Common myeloid progenitor, CD34-positive (primary cell): ENCODE data around the gene B3GNT5.

Experiments used
- CTCF ChIA-PET: fragments of 350-600 bp; sonication (Branson Sonifier 250); formaldehyde crosslinking; loops from one replicate; lab custom pipeline; 2021; ENCODE audit warnings: antibody characterized with exemption; lab: Charles Lee
- POLR2A ChIA-PET: fragments of 350-600 bp; sonication (Branson Sonifier 250); formaldehyde crosslinking; loops from one replicate; lab custom pipeline; 2021; ENCODE audit warnings: antibody characterized with exemption; lab: Charles Lee
- DNase-seq, 3 donors: peaks; one replicate each; pipeline versions ENCODE4 v3.0.0 to v3.0.0-alpha.2; 2013
- H3K27ac ChIP-seq, 2 experiments: 1 replicate in 1 of 2; 2 replicates in 1 of 2; pipeline ENCODE4 v1.7.0; 2013; ENCODE audit warnings: inconsistent platforms in 2 of 2, low read length in 2 of 2, mild to moderate bottlenecking in 2 of 2, low read depth in 1 of 2, moderate library complexity in 1 of 2; ENCODE audit not compliant: severe bottlenecking in 2 of 2, insufficient read depth in 1 of 2, poor library complexity in 1 of 2
- H3K27me3 ChIP-seq, 5 experiments: replicated peaks in 2 of 5; 1 replicate in 3 of 5; 2 replicates in 2 of 5; pipeline versions ENCODE4 v1.6.1 to v1.7.0; 2013; ENCODE audit warnings: low read length in 4 of 5, mild to moderate bottlenecking in 2 of 5, moderate library complexity in 2 of 5, inconsistent platforms in 1 of 5; ENCODE audit not compliant: insufficient read depth in 5 of 5, control insufficient read depth in 4 of 5
- H3K36me3 ChIP-seq, 4 experiments: 1 replicate in 2 of 4; 2 replicates in 2 of 4; pipeline versions ENCODE4 v1.6.1 to v1.7.0; 2013; ENCODE audit warnings: low read length in 3 of 4, control low read depth in 1 of 4, mild to moderate bottlenecking in 1 of 4; ENCODE audit not compliant: control insufficient read depth in 4 of 4, insufficient read depth in 4 of 4
- H3K4me1 ChIP-seq, 4 experiments: 1 replicate in 3 of 4; 2 replicates in 1 of 4; pipeline versions ENCODE4 v1.6.1 to v1.7.1; 2013; ENCODE audit warnings: low read length in 3 of 4, mild to moderate bottlenecking in 3 of 4, control low read depth in 1 of 4, inconsistent platforms in 1 of 4, moderate library complexity in 1 of 4; ENCODE audit not compliant: control insufficient read depth in 4 of 4, insufficient read depth in 4 of 4; ENCODE audit errors: control extremely low read depth in 1 of 4
- H3K4me3 ChIP-seq, 7 experiments: 1 replicate in 4 of 7; 2 replicates in 3 of 7; pipeline versions ENCODE4 v1.5.1 to v1.7.0; 2013; ENCODE audit warnings: mild to moderate bottlenecking in 7 of 7, low read length in 6 of 7, moderate library complexity in 6 of 7, inconsistent platforms in 2 of 7, low read depth in 2 of 7, control low read depth in 1 of 7; ENCODE audit not compliant: insufficient read depth in 4 of 7, control insufficient read depth in 1 of 7; ENCODE audit errors: extremely low read depth in 1 of 7
- H3K9me3 ChIP-seq, 5 experiments: 1 replicate in 4 of 5; 2 replicates in 1 of 5; pipeline versions ENCODE4 v1.6.1 to v1.7.1; 2013; ENCODE audit warnings: low read length in 4 of 5, mild to moderate bottlenecking in 2 of 5, inconsistent platforms in 1 of 5, low read depth in 1 of 5, moderate library complexity in 1 of 5; ENCODE audit not compliant: control insufficient read depth in 4 of 5, insufficient read depth in 2 of 5; ENCODE audit errors: control extremely low read depth in 1 of 5
- WGBS: methylation state at CpG from one replicate; pipeline ENCODE4 v1.1.5; 2013; ENCODE audit not compliant: insufficient coverage; 5-methylcytosine and 5-hydroxymethylcytosine counted together

Gene B3GNT5

DNA sequence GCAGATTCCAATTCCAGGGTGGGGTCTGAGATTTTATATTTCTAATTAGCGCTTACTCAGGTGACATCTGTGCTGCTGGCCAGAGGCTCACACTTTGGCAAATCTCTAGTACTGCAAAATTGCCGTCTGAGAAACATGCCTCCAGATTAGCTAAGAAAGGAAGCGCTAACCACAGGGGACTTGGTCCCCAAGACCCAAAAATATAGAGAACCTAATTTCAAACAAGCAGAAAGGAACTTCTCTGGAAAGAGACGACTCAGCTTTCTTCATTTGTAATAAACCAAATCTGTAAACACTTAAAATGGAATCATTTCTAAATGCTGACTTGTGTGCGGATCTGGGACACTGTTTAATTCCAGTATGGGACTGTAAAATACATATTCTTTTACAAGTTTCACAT, 55.7 kb downstream of the B3GNT5 start:
- Histone ChIP-seq H3K4me3 (no peak overlapping the region), H3K27ac (no peak overlapping the region), H3K4me1 (peaks cover 10 to 28% (median 18%) of the 10 kb centered on the region in 4 experiments), H3K9me3 (no peaks in the 10 kb centered on the region), H3K36me3 (peaks cover 0 to 12% (median 1%) of the 10 kb centered on the region in 4 experiments), H3K27me3 (no peaks in the 10 kb centered on the region)
- POLR2A ChIA-PET = interaction anchor here (0.6 kb wide), 2 partner anchors 44 to 62 kb away, joined by 3 to 6 read pairs; no protein-coding TSS in a partner anchor
- 74% methylated on average over 3 of the region's 5 CpGs for WGBS
- CTCF ChIA-PET = interaction anchor here (0.9 to 4.2 kb wide), 7 partner anchors 11 to 125 kb away, joined by 3 to 16 read pairs (median 4); no protein-coding TSS in a partner anchor
- DNase-seq = peak in 2 of 3 donors; percentile 44 to 45

DNA sequence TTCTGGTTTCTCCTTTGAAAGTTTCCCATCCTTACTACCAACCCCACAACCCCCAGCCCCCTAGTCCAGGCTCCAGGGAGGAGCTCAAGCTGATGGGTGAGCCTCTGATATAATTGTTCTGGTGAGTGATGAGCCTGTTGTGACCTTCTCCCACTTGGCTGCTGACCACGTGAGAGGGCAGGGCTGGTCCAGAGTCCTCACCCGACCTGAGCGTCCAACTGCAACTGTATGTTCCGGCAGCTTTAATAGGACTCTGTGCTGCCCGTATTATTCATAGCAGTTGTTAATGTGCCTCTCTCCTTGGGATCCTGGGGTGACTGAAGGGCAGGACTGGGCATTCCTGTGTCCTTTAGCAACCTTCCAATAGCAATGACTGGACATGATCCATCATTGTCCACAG, 56.2 kb downstream of the B3GNT5 start:
- no peaks in the 10 kb centered on the region for H3K9me3 ChIP-seq
- peaks cover 0 to 12% (median 1%) of the 10 kb centered on the region in 4 experiments for H3K36me3 ChIP-seq
- H3K27ac ChIP-seq = no peak overlapping the region
- POLR2A ChIA-PET = no interaction called here
- H3K4me3 ChIP-seq = no peak overlapping the region
- no peak for DNase-seq
- CTCF ChIA-PET = interaction anchor here (1.6 to 4.2 kb wide), 2 partner anchors 11 to 25 kb away, joined by 9 to 16 read pairs; no protein-coding TSS in a partner anchor
- peaks cover 10 to 28% (median 18%) of the 10 kb centered on the region in 4 experiments for H3K4me1 ChIP-seq
- no peaks in the 10 kb centered on the region for H3K27me3 ChIP-seq
- 97% methylated on average over 5 of the region's 5 CpGs for WGBS

DNA sequence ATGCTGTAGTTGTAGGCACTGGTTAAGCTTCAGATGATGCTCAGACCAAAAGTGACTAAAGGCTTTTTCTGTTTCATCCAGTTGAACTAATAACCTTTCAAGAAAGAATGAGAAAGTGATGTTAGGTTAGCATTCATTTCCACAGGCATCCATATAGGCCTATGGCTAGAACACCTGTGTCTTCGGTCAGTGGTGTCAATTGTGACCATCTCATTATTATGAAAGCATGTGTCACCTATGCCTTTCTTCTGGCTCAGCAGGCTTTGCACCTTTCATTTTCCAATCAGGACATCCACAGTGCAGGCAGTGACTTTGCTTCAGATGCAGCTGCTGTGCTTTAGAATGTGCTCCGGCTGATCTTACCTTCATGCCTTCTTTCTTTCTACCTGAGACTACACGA, 57.9 kb downstream of the B3GNT5 start:
- H3K4me1 ChIP-seq = peaks cover 10 to 25% (median 18%) of the 10 kb centered on the region in 4 experiments
- CTCF ChIA-PET = no interaction called here
- 100% methylated on average over 1 of the region's 3 CpGs for WGBS

DNA sequence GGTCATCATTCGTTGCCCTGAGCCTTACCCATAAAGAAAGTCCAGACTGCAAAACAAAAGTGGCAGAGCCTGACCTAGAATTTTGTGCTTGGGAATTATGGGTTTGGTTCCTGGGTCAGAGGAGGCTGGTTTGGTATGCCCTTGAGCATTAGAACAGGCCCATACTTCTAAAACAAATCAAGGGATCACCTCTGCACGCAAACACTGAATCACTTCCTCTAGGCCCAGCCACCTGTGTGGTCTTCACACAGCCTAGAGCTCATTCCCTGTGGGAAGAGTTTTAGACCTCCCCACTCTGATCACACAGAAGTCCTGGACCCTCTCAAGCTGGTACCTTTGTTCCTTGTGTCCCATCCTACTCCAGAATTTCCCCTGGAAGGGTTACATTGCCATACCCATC, 59.4 kb downstream of the B3GNT5 start:
- H3K27me3 ChIP-seq = no peaks in the 10 kb centered on the region
- H3K27ac ChIP-seq = no peak overlapping the region
- WGBS = 100% methylated on average over 1 of the region's 2 CpGs
- H3K9me3 ChIP-seq = no peaks in the 10 kb centered on the region
- H3K36me3 ChIP-seq = peaks cover 0 to 12% (median 1%) of the 10 kb centered on the region in 4 experiments
- no peak for DNase-seq
- H3K4me1 ChIP-seq = peaks cover 3 to 13% (median 8%) of the 10 kb centered on the region in 4 experiments
- ChIA-PET POLR2A (no interaction called here), CTCF (no interaction called here)
- H3K4me3 ChIP-seq = no peak overlapping the region

More for the DNA sequence above, 57.9 kb downstream of the B3GNT5 start:
- no peaks in the 10 kb centered on the region for H3K9me3 ChIP-seq
- peaks cover 0 to 12% (median 1%) of the 10 kb centered on the region in 4 experiments for H3K36me3 ChIP-seq
- H3K27me3 ChIP-seq = no peaks in the 10 kb centered on the region
- no peak overlapping the region for H3K27ac ChIP-seq
- DNase-seq = no peak
- H3K4me3 ChIP-seq = no peak overlapping the region
- POLR2A ChIA-PET = no interaction called here

DNA sequence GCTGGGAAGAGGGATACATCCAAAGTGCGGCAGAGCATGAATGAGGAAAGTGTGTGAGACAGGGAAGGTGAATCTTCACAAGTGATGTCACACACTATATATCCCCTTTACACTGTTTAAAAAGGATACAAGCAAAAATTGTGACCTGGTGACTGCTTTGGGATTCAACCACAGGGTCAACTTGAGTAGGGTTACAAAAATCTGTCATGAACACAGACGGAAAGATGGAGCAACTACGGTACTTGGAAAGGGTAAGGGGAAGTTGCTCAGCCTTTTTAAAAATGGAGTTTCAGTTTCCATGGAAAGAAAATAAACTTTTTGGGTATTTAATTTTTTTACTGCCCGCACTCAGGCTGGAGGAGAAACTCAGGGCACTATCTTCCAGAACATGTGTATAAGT, 60.3 kb downstream of the B3GNT5 start:
- no peak for DNase-seq
- no peaks in the 10 kb centered on the region for H3K9me3 ChIP-seq
- H3K4me1 ChIP-seq = peaks cover 0 to 7% (median 4%) of the 10 kb centered on the region in 4 experiments
- ChIA-PET CTCF (interaction anchor here (1.0 to 1.4 kb wide), 4 partner anchors 9 to 69 kb away, joined by 3 read pairs; no protein-coding TSS in a partner anchor), POLR2A (no interaction called here)
- H3K27ac ChIP-seq = no peak overlapping the region
- H3K4me3 ChIP-seq = no peak overlapping the region
- peaks cover 0 to 12% (median 1%) of the 10 kb centered on the region in 4 experiments for H3K36me3 ChIP-seq
- 94% methylated on average over 3 of the region's 4 CpGs for WGBS
- no peaks in the 10 kb centered on the region for H3K27me3 ChIP-seq

DNA sequence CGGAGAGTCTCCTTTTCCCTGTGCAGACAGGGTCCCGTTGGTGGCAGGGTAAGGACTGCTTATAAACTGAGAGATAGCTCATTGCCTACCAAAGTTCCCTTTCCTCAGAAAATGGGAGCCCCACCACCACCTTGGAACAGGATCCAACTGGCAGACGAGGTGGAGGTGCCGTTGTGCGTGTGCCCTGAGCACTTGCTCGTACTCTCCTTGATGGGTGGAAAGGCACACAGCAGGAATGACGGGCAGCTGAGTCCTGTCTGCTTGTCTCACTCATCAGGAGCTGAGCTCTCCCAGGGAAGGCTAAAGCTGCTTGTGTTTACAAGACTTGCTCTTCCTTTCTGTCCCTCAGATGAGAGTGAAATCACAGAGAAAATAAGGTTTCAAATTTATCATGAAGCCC, 60.7 kb downstream of the B3GNT5 start:
- ChIA-PET POLR2A (no interaction called here), CTCF (interaction anchor here (1.0 to 1.4 kb wide), 4 partner anchors 9 to 68 kb away, joined by 3 read pairs; no protein-coding TSS in a partner anchor)
- Histone ChIP-seq H3K4me3 (no peak overlapping the region), H3K27ac (no peak overlapping the region), H3K36me3 (peaks cover 0 to 12% (median 1%) of the 10 kb centered on the region in 4 experiments), H3K9me3 (no peaks in the 10 kb centered on the region), H3K4me1 (peaks cover 0 to 3% (median 2%) of the 10 kb centered on the region in 4 experiments), H3K27me3 (no peaks in the 10 kb centered on the region)
- DNase-seq = no peak
- WGBS = 96% methylated on average over 7 of the region's 7 CpGs

DNA sequence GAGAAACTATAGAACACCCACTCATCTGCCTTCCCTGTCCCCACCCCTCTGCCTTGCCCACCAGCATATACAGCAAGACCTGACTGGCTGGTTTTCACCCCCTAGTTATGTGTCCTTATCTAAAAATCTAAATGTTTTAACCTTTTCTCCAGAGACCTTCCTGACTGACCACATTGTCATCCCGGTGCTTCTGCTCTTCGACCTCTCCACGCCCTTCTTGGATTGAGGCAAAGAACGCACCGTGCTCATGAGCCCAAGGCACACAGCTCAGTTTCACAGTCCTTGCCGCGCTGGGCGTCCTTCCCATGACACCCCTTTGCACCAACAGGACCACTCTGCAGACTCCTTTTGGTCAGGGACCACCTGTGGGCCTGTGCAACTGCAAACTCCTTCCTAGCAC, 62.7 kb downstream of the B3GNT5 start:
- 100% methylated on average over 6 of the region's 8 CpGs for WGBS
- ChIA-PET CTCF (no interaction called here), POLR2A (no interaction called here)
- H3K9me3 ChIP-seq = no peaks in the 10 kb centered on the region
- H3K4me1 ChIP-seq = no peaks in the 10 kb centered on the region
- no peak overlapping the region for H3K4me3 ChIP-seq
- H3K27ac ChIP-seq = no peak overlapping the region
- H3K36me3 ChIP-seq = peaks cover 0 to 7% (median 0%) of the 10 kb centered on the region in 4 experiments
- DNase-seq = no peak
- no peaks in the 10 kb centered on the region for H3K27me3 ChIP-seq
